ENCODE results near the gene KY. TPM values are rescaled to one million over a fixed set of nuclear protein-coding genes. Genes with fewer than 3 reads are reported as not detected.

Gene KY
- total and polyA plus RNA-seq, 10 of the 15 experiments (the other 5 are each of a cell fraction or from before 2014, with no cell fraction given): 0.04 to 0.11 TPM; not detected in 8

- no peaks in the 10 kb centered on the region; a peak in 2 of 4 replicates for H3K27me3 ChIP-seq (replicated peaks in 1 of 2; ENCODE audit: control insufficient read depth in 2 of 2, insufficient read depth in 2 of 2, low read length in 1 of 2)
- H3K4me3 ChIP-seq: no peak overlapping the region
- BruUV-seq (replicated peaks): no TSS peak
- no peak overlapping the region for H3K27ac ChIP-seq (ENCODE audit: control insufficient read depth, insufficient read depth)
- in situ Hi-C loops (cut with MboI): no loop called here
- ChIA-PET CTCF (no interaction called here), POLR2A (no interaction called here), RAD21 (ENCODE audit: unreplicated experiment) (no interaction called here), SMC1A (ENCODE audit: uncharacterized antibody, unreplicated experiment) (no interaction called here)
- DNase-seq (ENCODE audit: low read depth, low spot score) (no peak), ATAC-seq (no peak), FAIRE-seq (no peak)
- no peaks in the 10 kb centered on the region for H4K20me1 ChIP-seq (ENCODE audit: control insufficient read depth, insufficient read depth)
- H3K36me3 ChIP-seq (ENCODE audit: control insufficient read depth in 2 of 2, insufficient read depth in 2 of 2, low read length in 1 of 2): no peaks in the 10 kb centered on the region
- H3K4me1 ChIP-seq (ENCODE audit: control insufficient read depth, insufficient read depth, low read length): no peaks in the 10 kb centered on the region
- no peak for TF ChIP-seq NR2F1 (conservative IDR thresholded peaks at IDR 0.05)
- no peak for TF ChIP-seq ZNF384 (IDR thresholded peaks at IDR 0.05; ENCODE audit: borderline replicate concordance, low read depth, low read length)
- TF ChIP-seq IKZF1 (conservative IDR thresholded peaks at IDR 0.05): no peak
- no peak for TF ChIP-seq BMI1 (IDR thresholded peaks at IDR 0.05; ENCODE audit: borderline replicate concordance)
- no peak for TF ChIP-seq PKNOX1 (IDR thresholded peaks at IDR 0.05)
- no peak for TF ChIP-seq RBBP5 (conservative IDR thresholded peaks at IDR 0.05)
- TF ChIP-seq BCL11A (IDR thresholded peaks at IDR 0.05; ENCODE audit: low read depth, low read length): no peak
- no peak overlapping the region for H3K4me2 ChIP-seq (ENCODE audit: control insufficient read depth, insufficient read depth)
- 31% methylated on average over 5 of the region's 5 CpGs for WGBS (ENCODE audit: insufficient coverage, insufficient replicate concordance, low lambda C conversion rate, missing lambda C conversion rate)
- H3K9ac ChIP-seq (ENCODE audit: control insufficient read depth, insufficient read depth, low read length): no peak overlapping the region
- H3K9me3 ChIP-seq (replicated peaks; ENCODE audit: control insufficient read depth, insufficient read depth, low read length): no peaks in the 10 kb centered on the region
- H3K79me2 ChIP-seq (ENCODE audit: control insufficient read depth, insufficient read depth, low read length): no peaks in the 10 kb centered on the region
- intact Hi-C loops (cut with micrococcal nuclease; ENCODE audit: unreplicated experiment): no loop called here
- H2AFZ ChIP-seq (ENCODE audit: control insufficient read depth, low read depth, low read length): no peak overlapping the region
Observed at GRCh38 chr3:134620476-134621115, 30.2 kb downstream of the KY start.
